HCT116 (cell line): Measurements from ENCODE around the gene CCDC183.

Experiments used
- ELF1 ChIP-seq: IDR thresholded peaks from 2 replicates; pipeline ENCODE4 v1.6.1; 2012; ENCODE audit warnings: low read depth, borderline replicate concordance
- POLR2A ChIP-seq: IDR thresholded peaks from 2 replicates; pipeline ENCODE4 v1.7.0; 2011; ENCODE audit warnings: borderline replicate concordance; ENCODE audit not compliant: insufficient read depth, insufficient read length; ENCODE audit errors: extremely low read depth
- POLR2AphosphoS5 ChIP-seq: IDR thresholded peaks from 2 replicates; pipeline ENCODE4 v1.6.1; 2011; ENCODE audit warnings: mild to moderate bottlenecking, low read depth, low read length, moderate library complexity
- ZBTB33 ChIP-seq: IDR thresholded peaks from 2 replicates; pipeline ENCODE4 v1.6.1; 2011; ENCODE audit warnings: mild to moderate bottlenecking, low read length, moderate library complexity; ENCODE audit not compliant: insufficient replicate concordance; ENCODE audit errors: extremely low read depth
- TF ChIP-seq, protein P1 (sequence below), 3 experiments: fragments of 200-600 bp in 1 of 3; sonication (generic) in 1 of 3; IDR thresholded peaks in 2 of 3; conservative IDR thresholded peaks in 1 of 3; 2 replicates each; pipeline ENCODE4 v1.5.1; 2012 to 2017; ENCODE audit warnings: low read depth in 2 of 3, low read length in 2 of 3, antibody characterized with exemption in 1 of 3, borderline replicate concordance in 1 of 3, control low read depth in 1 of 3, mild to moderate bottlenecking in 1 of 3, mixed read lengths in 1 of 3, mixed run types in 1 of 3, moderate library complexity in 1 of 3; ENCODE audit not compliant: insufficient read depth in 1 of 3

- TF ChIP-seq POLR2A (no peak), POLR2AphosphoS5 (no peak), ELF1 (no peak), ZBTB33 (no peak)
- TF ChIP-seq, protein P1, sequence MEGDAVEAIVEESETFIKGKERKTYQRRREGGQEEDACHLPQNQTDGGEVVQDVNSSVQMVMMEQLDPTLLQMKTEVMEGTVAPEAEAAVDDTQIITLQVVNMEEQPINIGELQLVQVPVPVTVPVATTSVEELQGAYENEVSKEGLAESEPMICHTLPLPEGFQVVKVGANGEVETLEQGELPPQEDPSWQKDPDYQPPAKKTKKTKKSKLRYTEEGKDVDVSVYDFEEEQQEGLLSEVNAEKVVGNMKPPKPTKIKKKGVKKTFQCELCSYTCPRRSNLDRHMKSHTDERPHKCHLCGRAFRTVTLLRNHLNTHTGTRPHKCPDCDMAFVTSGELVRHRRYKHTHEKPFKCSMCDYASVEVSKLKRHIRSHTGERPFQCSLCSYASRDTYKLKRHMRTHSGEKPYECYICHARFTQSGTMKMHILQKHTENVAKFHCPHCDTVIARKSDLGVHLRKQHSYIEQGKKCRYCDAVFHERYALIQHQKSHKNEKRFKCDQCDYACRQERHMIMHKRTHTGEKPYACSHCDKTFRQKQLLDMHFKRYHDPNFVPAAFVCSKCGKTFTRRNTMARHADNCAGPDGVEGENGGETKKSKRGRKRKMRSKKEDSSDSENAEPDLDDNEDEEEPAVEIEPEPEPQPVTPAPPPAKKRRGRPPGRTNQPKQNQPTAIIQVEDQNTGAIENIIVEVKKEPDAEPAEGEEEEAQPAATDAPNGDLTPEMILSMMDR (IDR thresholded peaks at IDR 0.05 in 2 of 3, conservative IDR thresholded peaks at IDR 0.05 in 1 of 3; ENCODE audit: borderline replicate concordance in 1 of 3, insufficient read depth in 1 of 3, low read depth in 2 of 3, low read length in 2 of 3): no peak
Measured at GRCh38 chr9:136771907-136772415, 24.2 kb upstream of the CCDC183 start.
